K562 (cell line): Measurements from ENCODE around the gene RRAGD. TPM values are rescaled to one million over a fixed set of nuclear protein-coding genes. Genes with fewer than 3 reads are reported as not detected.

Experiments
- E2F5 ChIP-seq: sonication (generic); formaldehyde crosslinking; IDR thresholded peaks from 2 replicates; pipeline ENCODE4 v1.8.0; 2022; ENCODE audit warnings: mild to moderate bottlenecking, missing genetic modification reagents
- FOXA3 ChIP-seq, 2 experiments: fragments of 450-650 bp in 1 of 2; sonication (generic) in 1 of 2; formaldehyde crosslinking; IDR thresholded peaks in 1 of 2; conservative IDR thresholded peaks in 1 of 2; 2 replicates each; pipeline versions ENCODE4 v1.4.0 to v1.8.0; 2020 to 2022; ENCODE audit warnings: mild to moderate bottlenecking in 2 of 2, missing genetic modification reagents in 1 of 2
- HMG20B ChIP-seq: fragments of 250-450 bp; sonication (Bioruptor Pico); IDR thresholded peaks from 2 replicates; pipeline ENCODE4 v1.5.0; 2021; ENCODE audit warnings: mild to moderate bottlenecking
- SMARCE1 ChIP-seq: fragments of 450-650 bp; IDR thresholded peaks from 2 replicates; pipeline ENCODE4 v1.7.1; 2016; ENCODE audit warnings: mild to moderate bottlenecking
- SRSF9 ChIP-seq: fragments of 200-400 bp; formaldehyde crosslinking; IDR thresholded peaks from 2 replicates; pipeline ENCODE4 v1.6.1; 2017; ENCODE audit warnings: low read depth, low read length, borderline replicate concordance
- THAP7 ChIP-seq: fragments of 250-450 bp; sonication (Bioruptor Pico); IDR thresholded peaks from 2 replicates; pipeline ENCODE4 v1.5.0; 2021
- ZFPM2 ChIP-seq: fragments of 250-450 bp; sonication (Bioruptor Pico); IDR thresholded peaks from 2 replicates; pipeline ENCODE4 v1.5.1; 2022; ENCODE audit warnings: mild to moderate bottlenecking
- ZNF280B ChIP-seq: fragments of 250-450 bp; sonication (Bioruptor Pico); IDR thresholded peaks from 2 replicates; pipeline ENCODE4 v1.5.1; 2021; ENCODE audit warnings: mild to moderate bottlenecking
- ZNF655 ChIP-seq: fragments of 250-450 bp; sonication (Bioruptor Pico); IDR thresholded peaks from 2 replicates; pipeline ENCODE4 v1.5.0; 2021
- ZNF830 ChIP-seq: fragments of 250-450 bp; sonication (Bioruptor Pico); IDR thresholded peaks from 2 replicates; pipeline ENCODE4 v1.5.0; 2021; ENCODE audit warnings: mild to moderate bottlenecking
- polyA plus RNA-seq, 8 experiments: library from polyadenylated mRNA; depleted of rRNA in 4 of 8; stranded (reverse) in 5 of 8; unstranded in 3 of 8; fragments of >200 nt; fragmentation: Nextera tagmentation in 2 of 8; fragmentation: Illumina TruSeq in 1 of 8; extraction: Ambion mirVana in 2 of 8; extraction: Trizol in 1 of 8; gene quantifications; 2 replicates each; pipeline versions ENCODE4 v1.2.1 to v1.2.3, GENCODE V29; 2011 to 2014; ENCODE audit warnings: inconsistent platforms in 1 of 8, missing spikeins in 1 of 8
- total RNA-seq, 7 experiments: library from RNA; depleted of rRNA in 6 of 7; stranded (reverse); fragments of >200 nt in 6 of 7; fragmentation: Illumina TruSeq in 2 of 7; extraction: Trizol in 2 of 7; gene quantifications; 2 replicates each; pipeline versions ENCODE4 v1.2.1 to v1.2.3, GENCODE V29; 2011 to 2021; ENCODE audit warnings: low replicate concordance in 1 of 7
- TF ChIP-seq, protein P1 (sequence below): sonication (generic); formaldehyde crosslinking; IDR thresholded peaks from 2 replicates; pipeline ENCODE4 v1.8.0; 2023; ENCODE audit warnings: missing genetic modification reagents, mild to moderate bottlenecking, borderline replicate concordance
- TF ChIP-seq, protein P2 (sequence below), 2 experiments: fragments of 450-650 bp in 1 of 2; sonication (generic) in 1 of 2; formaldehyde crosslinking; conservative IDR thresholded peaks; 2 replicates each; pipeline versions ENCODE4 v1.4.0 to v1.8.1; 2020 to 2022; ENCODE audit warnings: mild to moderate bottlenecking in 1 of 2, missing genetic modification reagents in 1 of 2
- TF ChIP-seq, protein P3 (sequence below): fragments of 250-450 bp; sonication (Bioruptor Pico); IDR thresholded peaks from 2 replicates; pipeline ENCODE4 v1.5.0; 2022; ENCODE audit warnings: mild to moderate bottlenecking

RRAGD gene
- total and polyA plus RNA-seq, 9 of the 15 experiments (the other 6 are each of a cell fraction or from before 2014, with no cell fraction given), result 0.03 to 0.07 (median 0.04) TPM; not detected in 6

- TF ChIP-seq, protein P1, sequence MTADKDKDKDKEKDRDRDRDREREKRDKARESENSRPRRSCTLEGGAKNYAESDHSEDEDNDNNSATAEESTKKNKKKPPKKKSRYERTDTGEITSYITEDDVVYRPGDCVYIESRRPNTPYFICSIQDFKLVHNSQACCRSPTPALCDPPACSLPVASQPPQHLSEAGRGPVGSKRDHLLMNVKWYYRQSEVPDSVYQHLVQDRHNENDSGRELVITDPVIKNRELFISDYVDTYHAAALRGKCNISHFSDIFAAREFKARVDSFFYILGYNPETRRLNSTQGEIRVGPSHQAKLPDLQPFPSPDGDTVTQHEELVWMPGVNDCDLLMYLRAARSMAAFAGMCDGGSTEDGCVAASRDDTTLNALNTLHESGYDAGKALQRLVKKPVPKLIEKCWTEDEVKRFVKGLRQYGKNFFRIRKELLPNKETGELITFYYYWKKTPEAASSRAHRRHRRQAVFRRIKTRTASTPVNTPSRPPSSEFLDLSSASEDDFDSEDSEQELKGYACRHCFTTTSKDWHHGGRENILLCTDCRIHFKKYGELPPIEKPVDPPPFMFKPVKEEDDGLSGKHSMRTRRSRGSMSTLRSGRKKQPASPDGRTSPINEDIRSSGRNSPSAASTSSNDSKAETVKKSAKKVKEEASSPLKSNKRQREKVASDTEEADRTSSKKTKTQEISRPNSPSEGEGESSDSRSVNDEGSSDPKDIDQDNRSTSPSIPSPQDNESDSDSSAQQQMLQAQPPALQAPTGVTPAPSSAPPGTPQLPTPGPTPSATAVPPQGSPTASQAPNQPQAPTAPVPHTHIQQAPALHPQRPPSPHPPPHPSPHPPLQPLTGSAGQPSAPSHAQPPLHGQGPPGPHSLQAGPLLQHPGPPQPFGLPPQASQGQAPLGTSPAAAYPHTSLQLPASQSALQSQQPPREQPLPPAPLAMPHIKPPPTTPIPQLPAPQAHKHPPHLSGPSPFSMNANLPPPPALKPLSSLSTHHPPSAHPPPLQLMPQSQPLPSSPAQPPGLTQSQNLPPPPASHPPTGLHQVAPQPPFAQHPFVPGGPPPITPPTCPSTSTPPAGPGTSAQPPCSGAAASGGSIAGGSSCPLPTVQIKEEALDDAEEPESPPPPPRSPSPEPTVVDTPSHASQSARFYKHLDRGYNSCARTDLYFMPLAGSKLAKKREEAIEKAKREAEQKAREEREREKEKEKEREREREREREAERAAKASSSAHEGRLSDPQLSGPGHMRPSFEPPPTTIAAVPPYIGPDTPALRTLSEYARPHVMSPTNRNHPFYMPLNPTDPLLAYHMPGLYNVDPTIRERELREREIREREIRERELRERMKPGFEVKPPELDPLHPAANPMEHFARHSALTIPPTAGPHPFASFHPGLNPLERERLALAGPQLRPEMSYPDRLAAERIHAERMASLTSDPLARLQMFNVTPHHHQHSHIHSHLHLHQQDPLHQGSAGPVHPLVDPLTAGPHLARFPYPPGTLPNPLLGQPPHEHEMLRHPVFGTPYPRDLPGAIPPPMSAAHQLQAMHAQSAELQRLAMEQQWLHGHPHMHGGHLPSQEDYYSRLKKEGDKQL, result no peak
- TF ChIP-seq HMG20B (CRISPR knock-in tag) (no peak), ZNF830 (CRISPR knock-in tag) (no peak), SMARCE1 (peak; percentile 88), ZNF655 (CRISPR knock-in tag) (no peak), ZNF280B (CRISPR knock-in tag) (no peak), FOXA3 (CRISPR knock-in tag; conservative IDR thresholded peaks at IDR 0.05 in 1 of 2, IDR thresholded peaks at IDR 0.05 in 1 of 2) (no peak; a peak in 1 of 4 replicates), THAP7 (no peak), ZFPM2 (CRISPR knock-in tag) (no peak), E2F5 (no peak), SRSF9 (no peak)
- TF ChIP-seq, protein P2, sequence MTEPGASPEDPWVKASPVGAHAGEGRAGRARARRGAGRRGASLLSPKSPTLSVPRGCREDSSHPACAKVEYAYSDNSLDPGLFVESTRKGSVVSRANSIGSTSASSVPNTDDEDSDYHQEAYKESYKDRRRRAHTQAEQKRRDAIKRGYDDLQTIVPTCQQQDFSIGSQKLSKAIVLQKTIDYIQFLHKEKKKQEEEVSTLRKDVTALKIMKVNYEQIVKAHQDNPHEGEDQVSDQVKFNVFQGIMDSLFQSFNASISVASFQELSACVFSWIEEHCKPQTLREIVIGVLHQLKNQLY (CRISPR knock-in tag; conservative IDR thresholded peaks at IDR 0.05), result no peak
- TF ChIP-seq, protein P3, sequence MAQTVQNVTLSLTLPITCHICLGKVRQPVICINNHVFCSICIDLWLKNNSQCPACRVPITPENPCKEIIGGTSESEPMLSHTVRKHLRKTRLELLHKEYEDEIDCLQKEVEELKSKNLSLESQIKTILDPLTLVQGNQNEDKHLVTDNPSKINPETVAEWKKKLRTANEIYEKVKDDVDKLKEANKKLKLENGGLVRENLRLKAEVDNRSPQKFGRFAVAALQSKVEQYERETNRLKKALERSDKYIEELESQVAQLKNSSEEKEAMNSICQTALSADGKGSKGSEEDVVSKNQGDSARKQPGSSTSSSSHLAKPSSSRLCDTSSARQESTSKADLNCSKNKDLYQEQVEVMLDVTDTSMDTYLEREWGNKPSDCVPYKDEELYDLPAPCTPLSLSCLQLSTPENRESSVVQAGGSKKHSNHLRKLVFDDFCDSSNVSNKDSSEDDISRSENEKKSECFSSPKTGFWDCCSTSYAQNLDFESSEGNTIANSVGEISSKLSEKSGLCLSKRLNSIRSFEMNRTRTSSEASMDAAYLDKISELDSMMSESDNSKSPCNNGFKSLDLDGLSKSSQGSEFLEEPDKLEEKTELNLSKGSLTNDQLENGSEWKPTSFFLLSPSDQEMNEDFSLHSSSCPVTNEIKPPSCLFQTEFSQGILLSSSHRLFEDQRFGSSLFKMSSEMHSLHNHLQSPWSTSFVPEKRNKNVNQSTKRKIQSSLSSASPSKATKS (CRISPR knock-in tag), result no peak
These were observed 90.7 kb downstream of the RRAGD start (continued) for GRCh38 chr6:89321131-89321970.
